GM18502 (cell line): Measurements from ENCODE around the gene RILPL1.
"Not testable (repeated sequence)": the region's sequence is repeated elsewhere in the genome, so short reads cannot be mapped to it uniquely, and the experiment has no call there.

ENCODE experiments used
- ATAC-seq: cut with Tn5 transposase; IDR thresholded peaks from one replicate; pipeline ENCODE4 v1.9.1; 2021; ENCODE audit warnings: mild to moderate bottlenecking; ENCODE audit not compliant: unreplicated experiment, poor library complexity

Gene RILPL1

DNA sequence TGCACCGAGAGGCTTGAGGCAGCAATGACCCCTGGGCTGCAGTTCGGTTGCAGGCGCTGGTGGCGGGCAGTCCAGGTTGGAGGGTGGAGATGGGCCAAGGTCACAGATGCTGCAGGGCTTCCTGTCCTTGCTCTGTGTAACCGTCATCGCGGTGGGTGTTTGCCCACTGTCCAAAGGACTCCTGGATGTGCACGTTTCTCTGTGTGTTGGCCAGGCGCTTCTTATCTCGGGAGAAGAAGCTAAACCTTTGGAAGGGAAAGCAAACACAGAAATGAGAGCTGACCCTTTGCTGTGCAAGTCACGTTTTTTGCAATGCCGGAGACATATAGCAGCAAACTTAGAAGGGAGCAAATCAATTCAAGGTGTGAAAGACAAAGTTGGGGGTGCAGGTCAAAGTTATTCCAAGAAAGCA is 61.1 kb downstream of the RILPL1 start:
- ATAC-seq: no peak

DNA sequence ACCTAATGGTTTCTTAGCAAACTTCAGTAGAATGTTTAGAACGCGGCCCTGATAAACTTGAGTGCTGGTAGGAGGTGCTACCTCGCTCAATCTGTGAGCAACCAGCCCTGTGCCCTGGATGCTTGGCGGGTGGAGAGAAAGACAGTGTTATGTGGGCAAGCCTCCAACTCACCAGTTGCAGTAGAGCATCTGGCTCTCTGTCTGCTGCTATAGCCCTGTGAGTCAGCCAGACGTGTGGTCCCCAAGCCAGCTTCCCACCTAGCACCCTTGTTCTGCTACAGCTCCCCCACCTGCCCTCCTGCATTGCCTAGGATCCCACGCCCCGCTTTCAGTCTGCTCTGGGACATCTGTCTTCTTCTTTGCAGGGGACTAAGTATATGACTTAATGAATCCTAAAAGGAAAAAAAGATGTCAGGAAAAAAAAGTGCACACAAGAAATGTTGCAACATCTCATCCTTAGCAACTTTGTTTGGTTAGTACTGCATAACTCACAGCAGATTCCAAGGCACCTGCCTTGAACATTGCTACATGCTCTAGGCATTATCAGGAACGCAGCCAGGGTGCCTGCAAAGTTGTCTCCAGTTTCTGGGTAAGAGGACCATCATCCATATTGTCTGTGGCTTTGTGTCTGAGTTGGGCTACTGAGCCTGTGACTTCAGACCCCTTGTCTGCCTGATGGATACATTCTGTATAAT is 62.0 kb downstream of the RILPL1 start:
- no peak for ATAC-seq

DNA sequence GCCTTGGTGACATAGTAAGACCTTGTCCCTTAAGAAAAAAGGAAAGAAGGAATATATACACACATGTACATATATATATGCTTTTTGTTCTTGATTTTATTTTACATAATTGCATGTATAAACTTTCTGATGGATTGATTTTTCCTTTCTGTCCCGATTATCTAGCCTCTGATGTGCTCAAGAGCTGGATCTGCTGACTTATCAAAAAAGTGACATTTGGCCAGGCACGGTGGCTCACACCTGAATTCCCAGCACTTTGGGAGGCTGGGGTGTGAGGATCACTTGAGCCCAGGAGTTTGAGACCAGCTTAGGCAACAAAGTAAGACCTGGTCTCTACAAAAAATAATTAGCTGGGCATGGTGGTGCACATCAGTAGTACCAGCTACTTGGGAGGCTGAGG is 63.5 kb downstream of the RILPL1 start:
- no peak for ATAC-seq

DNA sequence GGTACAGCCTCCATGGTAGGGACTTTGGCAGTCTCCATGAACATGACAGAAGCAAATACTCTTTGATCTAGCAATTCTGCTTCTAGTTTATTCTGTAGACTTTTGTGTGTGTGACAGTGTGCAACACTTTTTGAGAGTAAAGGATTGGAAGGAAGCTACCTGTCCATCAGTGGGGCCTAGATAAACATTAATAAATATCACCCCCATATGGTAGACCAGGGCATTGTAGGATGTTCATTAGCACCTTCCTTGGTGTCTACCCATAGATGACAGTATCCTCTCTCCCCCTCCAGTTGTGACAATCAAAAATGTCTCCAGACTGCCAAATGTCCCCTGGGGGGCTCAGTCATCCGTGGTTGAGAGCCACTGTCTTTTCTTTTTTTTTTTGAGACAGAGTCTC is 64.7 kb downstream of the RILPL1 start:
- ATAC-seq: no peak

DNA sequence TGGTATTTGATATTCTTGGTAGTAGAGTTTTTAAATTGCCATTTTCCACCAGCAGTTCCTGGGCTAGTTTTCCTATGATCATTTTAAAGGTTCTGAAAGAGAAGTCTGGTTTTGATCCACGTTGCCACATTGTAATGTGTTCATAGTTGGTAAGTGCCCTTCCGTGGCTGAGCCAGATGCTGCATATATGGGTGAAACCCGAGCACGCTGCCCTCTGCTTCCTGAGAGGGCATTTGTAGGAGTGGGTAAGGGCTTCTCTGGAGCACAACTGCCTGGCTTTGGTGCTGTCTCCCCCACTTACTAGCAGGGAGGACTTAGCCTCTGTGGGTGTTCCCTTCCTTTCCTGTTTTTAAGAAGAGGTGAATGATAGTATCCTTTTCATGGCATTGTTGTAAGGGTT is 68.4 kb downstream of the RILPL1 start:
- ATAC-seq: no peak

DNA sequence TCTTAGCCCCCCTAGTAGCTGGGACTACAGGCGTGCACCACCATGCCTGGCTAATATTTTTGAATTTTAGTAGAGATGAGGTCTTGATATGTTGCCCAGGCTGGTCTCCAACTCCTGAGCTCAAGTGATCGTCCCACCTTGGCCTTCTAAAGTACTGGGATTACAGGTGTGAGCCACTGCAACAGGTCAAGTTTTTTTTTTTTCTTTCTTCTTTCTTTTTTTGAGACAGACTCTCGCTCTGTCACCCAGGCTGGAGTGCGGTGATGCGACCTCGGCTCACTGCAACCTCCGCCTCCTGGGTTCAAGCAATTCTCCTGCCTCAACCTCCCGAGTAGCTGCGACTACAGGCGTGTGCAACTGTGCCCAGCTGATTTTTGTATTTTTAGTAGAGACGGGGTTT is 70.3 kb downstream of the RILPL1 start:
- not testable (repeated sequence) for ATAC-seq

DNA sequence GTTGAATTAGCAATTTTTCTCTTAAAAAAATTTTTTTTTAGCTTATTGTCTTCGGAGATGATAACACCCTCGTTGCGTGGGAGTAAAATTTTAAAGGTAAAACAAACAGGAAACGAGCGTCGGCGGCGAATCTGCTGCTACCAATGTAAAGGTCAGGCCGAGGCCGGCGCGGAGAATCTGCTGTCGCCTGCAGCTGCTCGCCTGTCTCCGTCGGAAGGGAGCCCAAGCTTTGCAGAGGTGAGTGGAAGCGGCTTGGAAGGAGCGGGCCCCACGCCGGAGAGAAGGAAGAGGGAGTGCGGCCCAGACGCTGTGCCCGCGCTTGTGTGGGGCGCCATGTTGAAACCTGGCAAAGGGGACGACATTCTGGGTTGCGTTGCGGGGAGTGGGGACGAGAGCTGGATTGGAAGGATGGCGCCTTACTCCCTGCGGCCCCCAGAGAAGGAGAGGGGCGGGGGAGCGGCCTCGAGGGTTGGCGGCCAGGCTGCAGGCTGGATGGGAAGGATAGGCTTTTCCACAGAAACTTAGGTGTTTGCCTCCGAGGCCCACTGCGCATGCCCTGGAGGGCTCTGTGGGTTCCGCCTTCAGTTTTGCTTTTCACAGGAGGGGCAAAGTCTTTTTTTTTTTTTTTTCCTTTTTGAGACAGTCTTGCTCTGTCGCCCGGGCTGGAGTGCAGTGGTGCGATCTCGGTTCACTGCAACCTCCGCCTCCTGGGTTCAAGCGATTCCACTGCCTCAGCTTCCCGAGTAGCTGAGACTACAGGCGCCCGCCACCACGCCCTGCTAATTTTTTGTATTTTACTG is 75.3 kb downstream of the RILPL1 start, which contains the start of gene SNRNP35:
Gene SNRNP35 (plus strand): TSS at position 160 of the 800 bp plus-strand sequence. CDS start 7,402 bp downstream, outside the sequence.
- ATAC-seq: peak; percentile 66

DNA sequence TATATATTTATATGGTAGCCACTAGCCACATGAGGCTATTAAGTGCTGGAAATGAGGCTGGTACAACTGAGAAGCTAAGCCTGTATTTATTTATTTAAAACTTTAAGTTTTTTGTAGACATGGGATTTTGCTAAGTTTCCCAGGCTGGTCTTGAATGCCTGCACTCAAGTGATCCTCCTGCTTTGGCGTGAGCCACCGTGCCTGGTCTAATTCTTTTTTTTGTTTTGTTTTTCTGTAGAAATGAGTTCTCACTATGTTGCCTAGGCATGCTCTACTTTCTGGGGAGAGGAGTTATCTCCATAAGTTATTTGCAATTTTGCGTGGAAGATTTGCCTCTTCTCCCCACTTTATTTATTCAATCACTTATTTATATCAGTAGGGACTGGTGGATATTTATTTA is 80.4 kb downstream of the RILPL1 start:
- no peak for ATAC-seq

DNA sequence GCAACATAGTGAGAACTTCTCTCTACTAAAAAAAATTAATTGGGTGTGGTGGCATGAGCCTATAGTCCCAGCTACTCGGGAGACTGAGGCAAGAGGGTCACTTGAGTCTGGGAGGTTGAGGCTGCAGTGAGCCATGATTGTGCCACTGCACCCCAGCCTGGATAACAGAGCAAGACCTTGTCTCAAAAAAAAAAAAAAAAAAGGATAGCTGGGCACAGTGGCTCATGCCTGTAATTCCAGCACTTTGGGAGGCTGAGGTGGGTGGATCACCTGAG is 81.3 kb downstream of the RILPL1 start:
- ATAC-seq: not testable (repeated sequence)

DNA sequence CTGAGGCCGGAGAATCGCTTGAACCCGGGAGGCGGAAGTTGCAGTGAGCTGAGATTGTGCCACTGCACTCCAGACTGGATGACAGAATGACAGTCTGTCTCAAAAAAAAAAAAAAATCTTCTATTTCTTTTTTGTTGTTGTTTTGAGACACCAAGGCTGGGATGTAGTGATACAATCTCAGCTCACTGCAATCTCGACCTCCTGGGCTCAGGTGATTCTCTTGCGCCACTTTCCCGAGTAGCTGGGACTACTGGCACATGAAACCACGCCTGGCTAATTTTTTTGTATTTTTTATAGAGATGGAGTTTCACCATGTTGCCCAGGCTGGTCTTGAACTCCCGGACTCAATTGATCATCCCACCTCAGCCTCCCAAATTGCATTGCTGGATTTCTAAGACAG is 82.9 kb downstream of the RILPL1 start:
- ATAC-seq: no peak

DNA sequence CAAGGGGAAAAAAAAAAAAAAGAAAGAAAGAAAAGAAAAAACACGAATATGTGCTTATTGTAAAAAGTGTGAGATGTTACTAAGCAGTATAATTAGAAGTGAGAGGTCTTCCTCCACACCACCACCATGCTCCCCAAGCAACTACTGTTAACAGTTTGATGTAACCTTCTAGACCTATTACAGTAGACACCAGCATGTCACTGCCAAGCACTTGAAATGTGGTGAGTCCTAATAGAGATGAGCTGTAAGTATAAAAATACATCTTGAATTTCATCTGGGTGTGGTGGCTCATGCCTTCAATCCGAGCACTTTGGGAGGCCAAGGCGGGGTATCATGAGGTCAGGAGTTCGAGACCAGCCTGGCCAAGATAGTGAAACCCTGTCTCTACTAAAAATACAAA is 83.7 kb downstream of the RILPL1 start:
- no peak for ATAC-seq

DNA sequence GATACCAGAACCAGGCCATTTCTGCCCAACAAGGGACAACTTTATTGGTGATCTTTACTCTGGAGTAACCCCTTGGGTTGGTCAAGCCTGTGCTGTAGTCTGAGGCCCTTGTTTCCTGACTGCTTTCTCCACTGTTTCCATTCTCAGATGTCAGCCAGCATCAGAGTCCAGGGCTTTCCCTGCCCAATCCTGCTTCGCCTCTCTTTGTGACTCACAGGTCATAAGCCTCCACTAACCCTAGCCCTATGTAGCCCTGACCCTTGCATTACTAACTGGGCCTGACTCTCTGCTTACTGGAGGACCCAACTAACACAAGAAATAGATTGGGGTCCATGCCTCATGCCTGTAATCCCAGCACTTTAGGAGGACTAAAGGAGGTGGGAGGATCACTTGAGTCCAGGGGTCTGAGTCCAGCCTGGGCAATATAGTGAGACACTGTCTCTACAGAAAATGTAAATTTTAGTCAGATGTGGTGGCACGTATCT is 84.2 kb downstream of the RILPL1 start:
- no peak for ATAC-seq

DNA sequence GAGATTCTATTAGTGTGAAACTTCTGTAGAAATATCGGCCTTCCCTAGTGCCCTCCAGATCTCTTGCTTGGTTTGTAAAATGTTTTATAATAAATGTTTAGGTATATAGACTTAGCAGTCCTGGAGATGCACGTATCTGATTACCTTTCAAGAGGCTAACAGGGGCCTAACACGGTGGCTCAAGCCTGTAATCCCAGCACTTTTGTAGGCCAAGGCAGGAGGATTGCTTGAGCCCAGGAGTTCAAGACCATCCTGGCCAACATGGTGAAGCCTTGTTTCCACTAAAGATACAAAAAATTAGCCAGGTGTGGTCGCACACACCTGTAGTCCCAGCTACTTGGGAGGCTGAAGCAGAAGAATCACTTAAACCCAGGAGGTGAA is 87.2 kb downstream of the RILPL1 start:
- ATAC-seq: no peak

DNA sequence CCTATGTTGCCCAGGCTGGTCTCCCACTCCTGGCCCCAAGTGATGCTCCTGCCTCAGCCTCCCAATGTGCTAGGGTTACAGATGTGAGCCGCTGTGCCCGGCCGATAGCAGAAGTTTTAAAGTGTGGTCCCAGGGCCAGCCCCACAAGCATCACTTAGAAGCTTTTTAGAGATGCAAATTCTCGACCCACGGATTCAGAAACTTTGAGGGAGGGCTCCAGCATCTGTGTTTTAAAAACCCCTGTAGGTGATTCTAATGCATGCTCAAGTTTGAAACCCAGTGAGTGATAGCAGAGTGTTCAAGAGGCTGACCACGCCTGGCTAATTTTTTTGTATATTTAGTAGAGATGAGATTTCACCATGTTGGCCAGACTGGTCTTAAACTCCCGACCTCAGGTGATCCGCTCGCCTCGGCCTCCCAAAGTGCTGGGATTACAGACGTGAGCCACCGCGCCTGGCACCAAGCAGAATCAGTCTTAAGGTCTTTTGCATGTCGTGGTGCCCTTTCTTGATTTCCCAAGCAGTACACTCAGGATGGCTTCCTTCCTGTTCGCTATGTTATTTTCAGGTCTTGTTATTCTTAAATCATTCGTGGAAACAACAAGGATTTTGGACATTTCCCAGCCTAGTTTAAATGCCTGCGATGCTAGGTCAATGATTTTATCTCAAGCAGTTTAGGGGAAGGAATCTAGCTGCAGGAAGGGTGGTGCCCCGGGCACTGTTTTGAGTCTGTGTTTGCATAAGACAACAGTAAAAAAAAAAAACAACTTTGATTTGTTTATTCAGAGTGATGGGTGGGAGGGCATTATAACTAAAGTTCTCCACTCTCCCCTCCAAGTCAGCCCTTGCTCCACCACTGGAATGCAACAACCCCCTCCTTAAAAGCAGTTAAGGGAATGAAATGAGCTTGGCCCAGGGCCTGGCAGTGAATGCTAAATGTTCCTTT is 87.9 kb downstream of the RILPL1 start:
- ATAC-seq: no peak

DNA sequence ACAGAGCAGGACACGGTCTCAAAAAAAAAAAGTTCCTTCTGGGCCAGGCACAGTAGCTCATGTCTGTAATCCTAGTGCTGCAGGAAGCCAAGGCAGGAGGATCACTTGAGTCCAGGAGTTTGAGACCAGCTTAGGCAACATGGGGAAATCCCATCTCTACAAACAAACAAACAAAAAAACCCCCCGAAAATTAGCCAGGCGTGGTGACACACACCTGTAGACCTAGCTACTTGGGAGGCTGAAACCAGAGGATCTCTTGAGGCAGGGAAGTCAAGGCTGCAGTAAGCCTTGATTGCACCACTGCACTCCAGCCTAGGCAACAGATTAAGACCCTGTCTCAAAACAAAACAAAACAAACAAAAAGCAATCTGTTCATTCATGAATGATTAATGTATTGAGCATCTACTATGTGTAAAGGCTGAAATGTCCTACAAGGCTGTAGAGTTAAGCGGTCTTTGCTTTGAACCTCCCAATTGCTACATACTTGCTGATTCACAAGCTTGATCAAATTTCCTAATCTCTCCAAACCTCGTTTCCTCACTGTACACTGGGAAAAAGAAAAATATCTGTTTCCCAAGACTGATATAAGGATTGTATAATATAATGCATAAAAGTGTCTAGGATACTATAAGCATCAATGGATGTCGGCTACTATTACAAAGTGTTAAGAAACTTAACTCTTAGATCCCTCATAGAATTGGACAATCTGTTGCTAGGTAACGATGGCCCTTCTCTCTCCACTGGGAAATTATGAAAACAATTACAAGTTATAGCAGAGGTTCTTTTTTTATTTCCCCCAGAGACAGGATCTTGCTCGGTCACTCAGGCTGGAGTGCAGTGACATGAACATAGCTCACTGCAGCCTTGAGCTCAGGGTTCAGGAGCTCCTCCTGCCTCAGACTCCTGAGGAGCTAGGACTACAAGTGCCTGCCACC is 89.2 kb downstream of the RILPL1 start:
- no peak for ATAC-seq

DNA sequence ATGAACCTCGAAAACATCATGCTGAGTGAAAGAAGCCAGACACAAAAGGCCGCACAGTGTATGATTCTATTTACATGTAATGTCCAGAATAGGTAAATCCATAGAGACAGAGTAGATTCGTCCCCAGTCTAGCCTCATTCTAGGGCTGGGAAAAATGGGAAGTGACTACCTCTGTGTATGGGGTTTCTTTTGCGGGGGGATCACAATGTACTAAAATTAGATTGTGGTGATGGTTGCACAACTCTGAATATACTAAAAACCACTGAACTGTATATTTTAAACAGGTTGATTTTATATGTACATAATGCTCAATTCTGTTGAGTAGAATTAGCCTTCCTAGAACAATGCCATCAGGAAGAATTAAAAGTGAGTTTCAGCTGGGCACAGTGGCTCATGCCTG is 90.7 kb downstream of the RILPL1 start:
- no peak for ATAC-seq

DNA sequence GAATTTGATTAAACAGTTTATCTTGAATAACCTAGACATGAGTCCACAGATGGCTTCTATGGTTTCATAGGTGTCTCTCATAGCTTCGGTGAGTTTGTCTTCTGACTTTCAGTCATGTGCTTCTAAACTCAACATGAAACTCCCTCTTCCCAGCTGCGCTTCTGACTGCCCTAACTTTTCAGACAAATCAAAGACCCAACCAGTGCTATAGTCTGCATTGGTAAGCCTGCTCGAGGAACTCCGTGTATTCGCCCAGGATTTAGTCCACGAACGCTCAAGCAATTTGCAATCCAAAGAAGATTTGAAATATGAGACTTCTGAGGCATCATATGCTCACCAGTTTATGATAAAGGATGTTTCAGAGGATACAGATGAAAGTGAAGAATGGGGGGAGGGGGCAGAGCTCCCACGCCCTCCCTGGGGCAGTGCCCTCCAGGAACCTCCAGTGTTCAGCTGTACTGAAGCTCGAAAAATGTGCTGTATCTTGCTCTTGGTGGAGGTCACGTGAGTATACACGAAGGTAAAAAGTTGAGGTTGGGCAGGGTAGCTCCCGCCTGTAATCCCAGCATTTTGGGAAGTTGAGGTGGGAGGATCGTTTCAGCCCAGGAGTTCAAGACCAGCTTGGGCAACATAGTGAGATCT is 91.9 kb downstream of the RILPL1 start:
- peak; percentile 59 for ATAC-seq

DNA sequence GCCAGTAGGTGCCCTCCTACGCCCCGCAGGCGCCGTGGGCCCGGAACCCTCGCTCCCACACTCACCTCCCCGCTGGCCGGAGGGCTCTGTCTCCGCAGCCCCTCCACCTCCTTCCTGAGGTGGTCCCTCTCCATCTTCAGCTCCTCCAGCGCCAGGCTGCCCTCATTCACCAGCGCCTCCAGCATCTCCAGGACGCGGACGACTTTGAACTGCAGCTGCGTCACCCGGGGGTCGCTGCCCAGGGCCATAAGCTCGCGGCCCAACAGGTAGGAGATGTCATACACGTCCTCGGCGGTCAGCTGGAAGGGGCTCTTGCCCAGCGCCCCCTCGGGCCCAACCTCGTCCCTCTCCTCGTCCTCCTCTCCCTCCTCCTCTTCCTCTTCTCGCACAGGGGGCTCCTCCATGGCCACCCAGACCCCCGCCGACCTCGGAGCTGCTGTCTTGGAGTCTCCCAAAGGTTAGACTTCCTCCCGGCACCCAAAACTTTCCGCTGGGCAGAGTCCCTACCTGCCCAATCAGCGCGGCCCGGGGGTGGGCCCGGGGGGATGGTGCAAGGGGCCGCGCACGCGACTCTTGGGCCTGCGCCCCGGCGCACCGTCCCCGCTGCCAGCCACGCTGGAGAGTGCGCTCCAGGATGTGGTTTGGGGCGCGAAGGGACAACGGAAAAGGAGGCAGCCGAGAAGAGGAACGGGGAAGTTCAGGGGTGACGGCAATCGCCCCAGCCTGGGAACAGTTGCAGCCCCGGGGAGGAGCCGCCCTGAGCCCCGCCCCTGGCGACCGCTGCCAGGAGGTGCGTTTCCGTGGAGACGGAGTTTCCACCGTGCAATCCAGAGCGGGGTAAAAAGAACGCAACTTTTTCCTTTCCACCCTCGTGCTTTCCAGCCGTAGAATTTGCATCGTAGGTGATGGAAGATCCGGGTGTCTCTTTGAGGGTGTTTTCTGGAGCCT is 97.2 kb downstream of the RILPL1 start, which contains the start of gene RILPL2:
Gene RILPL2 (minus strand): TSS at position 668 of the 948 bp plus-strand sequence. CDS start 264 bp downstream, at position 404.
- peak; percentile 79 for ATAC-seq
